Activated CD8-positive, alpha-beta memory T cell treated with anti-CD3 and anti-CD28 coated beads, Interleukin-2, amount 50 U/mL, for 24 hours (primary cell): ENCODE data around the gene NR3C1.

Source experiments
- DNase-seq: peaks from one replicate; pipeline ENCODE4 v3.0.0-alpha.2; 2020; ENCODE audit errors: extremely low read depth

NR3C1 gene

DNA sequence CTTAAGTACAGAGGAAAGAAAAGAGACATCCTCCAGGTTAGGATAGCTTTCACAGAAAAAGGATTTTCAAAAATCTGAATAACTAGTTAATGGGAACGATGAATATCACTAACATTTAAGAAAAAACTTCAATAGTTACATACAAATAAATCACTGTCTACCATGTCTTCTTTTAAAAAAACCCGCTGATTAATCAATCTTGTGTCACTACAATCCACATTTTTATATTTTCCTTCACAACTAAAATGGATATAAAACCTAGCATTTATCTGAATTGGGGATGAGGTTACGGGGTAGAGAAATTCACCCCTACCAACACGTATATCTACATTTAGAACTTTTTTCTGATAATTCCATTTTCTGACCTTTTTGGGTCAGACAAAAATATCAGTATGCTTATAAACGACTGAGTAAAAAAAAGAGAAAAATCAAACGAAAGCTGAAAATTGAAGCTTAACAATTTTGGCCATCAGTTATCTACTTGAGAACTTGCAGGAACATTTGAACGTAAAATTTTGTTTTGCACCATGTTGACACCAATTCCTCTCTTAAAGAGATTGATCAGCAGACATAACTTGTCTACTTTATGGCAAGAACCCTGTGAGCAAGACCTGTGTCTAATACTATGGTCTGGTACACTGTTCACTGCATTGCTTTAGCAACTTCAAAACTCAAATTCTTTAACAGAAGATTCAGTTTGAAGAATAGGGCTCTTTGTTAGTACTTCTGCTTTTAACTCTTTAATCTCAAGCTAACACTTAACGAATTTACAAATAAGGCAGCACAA is 4.8 kb downstream of the NR3C1 start:
- no peak for DNase-seq

DNA sequence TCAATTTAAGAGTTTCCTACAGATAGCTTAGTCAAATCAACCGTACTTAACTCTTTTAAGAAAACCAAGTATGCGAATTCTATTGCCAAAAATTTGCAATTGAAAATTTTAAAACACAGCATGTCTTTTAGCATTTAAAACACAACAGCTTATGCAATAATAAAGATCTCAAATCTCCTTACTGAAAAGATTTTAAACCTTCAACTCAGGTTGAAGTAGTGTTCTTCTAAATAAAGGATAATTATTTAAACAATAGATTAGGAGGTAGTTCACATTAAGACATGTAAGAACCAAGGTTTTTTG is 5.5 kb downstream of the NR3C1 start:
- no peak for DNase-seq

DNA sequence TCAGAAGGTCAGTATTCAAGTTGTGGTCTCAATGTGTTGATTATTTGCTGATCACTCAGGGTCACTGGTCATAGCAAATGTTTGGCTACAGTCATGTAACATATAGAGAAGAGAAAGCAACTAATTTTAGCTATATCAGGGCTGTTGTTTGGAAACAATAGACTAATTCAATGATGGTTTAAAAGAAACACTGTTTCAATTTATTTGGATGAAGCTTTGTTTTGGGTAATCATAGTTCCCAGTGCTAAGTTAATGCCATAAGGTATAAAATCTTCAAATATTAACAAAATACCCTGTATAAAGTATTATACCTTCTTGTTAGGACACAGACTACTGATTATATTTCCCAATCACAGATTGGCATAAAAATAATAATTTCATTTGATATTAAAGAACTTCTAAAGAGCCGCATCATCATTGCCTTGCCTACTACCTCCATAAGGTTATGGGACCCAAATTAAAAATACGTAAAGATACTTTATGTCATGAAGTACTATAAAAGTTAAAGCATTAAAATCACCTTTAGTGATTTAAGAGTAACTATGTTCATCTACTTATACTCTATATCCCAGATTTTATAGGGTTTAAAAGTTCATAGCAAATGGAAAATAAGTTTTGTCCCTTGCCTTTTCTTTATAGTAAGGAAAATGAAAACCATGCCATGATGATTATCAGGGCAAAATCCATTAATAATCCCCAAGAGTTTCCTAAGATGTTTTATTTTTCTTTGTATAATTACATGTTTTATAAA is 6.0 kb downstream of the NR3C1 start:
- DNase-seq = no peak

DNA sequence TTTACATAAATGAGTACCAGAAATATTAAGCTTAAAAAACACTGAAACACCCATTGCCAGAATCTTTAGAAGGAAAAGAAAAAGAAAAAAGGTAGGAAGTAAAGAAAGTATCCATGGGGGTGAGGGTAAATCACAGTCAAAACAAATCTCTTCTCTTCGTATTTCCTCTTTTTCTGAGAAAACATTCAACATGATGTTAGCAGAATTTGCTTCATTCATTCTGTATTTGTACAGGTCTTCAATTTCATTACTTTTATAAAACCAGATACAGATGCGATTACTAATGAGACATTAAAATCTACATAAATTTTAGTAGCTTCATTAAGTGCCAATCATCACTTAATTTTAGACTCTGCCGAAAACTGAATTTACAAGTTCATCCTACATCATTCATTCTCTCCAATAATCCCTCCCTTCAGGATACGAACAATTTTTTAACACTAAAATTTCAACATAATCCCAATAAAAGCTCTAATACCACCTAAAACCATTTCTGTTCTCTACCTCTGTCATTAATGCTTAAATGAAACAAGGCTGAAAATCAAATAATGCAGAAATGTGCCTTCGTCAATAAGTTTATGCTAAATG is 7.0 kb downstream of the NR3C1 start:
- DNase-seq = no peak

DNA sequence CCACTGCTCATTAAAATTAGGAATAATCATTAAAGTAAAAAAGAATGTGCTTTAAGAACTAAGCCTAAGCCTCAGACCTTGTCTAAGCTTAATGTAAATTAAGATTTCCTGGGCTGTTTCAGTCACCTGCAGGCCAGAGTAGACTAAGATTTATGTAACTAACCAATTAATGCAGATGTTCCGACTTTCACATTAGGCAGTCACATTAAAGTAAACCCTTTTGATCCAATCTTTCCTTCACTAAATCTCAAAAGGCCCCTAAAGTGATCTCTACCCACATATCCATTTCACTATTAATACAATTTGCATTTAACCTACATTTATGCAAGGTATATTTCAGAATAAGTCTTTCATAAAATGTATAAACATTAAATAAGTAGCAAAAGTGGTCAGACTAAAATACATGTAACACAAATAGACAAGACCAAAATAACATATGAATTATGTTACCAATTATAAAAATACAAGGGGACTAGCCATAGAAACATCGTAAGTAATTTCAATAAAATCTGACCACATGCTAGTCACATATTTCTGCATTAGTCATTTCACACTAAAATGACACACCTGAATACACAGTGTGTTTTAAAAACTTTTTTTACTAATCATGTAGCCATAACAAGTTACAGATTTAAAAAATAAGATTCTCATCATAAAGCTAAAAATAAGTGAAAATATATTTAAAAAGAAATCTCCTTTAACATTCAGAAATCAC is 7.7 kb downstream of the NR3C1 start:
- DNase-seq = no peak

DNA sequence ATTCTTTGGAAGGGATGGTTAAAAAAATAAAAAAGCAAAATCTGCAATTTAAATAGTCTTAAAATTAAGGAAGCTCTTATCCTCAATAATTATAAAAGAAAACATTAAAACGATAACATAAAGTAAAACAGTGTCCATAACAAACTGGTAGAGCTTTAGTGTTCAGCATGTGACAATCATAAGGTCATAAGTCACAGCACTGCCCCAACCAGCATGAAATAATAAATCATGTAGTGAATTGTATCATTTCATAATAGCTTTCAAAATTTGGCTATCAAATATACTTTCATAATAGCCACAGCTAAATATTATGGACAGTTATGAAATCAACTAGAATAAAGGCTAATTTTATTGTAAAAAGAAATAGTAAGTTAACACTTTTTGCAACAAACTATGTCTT is 10.0 kb downstream of the NR3C1 start:
- DNase-seq = no peak

DNA sequence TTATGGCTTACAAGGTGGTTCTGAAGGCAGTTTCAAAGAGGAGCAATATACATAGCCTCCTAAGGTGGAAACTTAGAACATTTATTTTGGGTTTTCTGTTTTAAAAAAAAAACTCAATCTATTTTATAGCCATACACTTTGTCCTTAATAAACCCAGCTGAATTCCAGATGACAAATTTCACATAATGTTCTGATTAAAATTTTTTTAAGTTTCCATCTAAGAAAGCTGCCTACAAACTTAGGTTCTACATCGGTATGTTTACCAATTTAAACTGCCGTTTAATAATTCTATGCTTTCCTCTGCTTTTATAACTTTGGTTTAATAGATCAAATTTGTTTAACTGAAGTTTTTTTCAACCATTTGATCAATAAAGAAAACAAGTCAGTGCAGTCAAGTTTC is 12.5 kb downstream of the NR3C1 start:
- no peak for DNase-seq

DNA sequence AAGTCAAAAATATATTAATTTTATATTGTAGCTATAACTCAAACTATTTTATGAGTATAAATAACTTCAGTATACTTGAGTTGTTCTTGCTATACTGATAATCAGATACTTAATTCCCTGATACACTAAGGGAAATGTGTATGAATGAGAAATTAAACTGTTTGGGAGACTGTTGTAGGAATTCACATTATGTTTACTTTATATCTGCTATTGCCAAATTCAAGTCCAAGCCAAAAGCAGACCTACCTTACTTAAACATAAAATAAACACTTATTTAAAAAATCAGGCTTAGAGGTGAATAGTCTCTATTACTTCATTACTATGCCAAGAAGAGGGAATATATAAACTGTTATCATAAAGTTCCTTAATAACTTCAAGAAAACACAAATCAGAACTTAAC is 13.2 kb downstream of the NR3C1 start:
- no peak for DNase-seq

DNA sequence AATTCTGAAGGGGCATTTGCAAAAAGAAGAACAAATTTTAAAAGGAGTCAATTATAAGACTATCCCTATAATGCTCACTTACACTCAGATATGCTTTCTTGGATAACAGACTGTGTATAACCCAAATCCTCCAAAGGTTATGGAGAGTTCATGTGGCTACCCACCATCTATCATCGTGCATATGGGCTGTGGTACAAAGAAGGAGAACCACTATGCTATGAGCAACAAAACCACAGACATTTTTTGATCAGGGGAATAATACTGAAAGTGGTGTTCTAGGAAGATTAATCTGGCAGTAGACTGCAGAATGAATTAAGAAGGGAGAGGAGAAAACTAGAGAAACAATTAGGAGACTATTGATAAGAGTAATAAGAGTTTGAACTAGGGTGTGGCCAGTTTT is 16.8 kb downstream of the NR3C1 start:
- DNase-seq = no peak

DNA sequence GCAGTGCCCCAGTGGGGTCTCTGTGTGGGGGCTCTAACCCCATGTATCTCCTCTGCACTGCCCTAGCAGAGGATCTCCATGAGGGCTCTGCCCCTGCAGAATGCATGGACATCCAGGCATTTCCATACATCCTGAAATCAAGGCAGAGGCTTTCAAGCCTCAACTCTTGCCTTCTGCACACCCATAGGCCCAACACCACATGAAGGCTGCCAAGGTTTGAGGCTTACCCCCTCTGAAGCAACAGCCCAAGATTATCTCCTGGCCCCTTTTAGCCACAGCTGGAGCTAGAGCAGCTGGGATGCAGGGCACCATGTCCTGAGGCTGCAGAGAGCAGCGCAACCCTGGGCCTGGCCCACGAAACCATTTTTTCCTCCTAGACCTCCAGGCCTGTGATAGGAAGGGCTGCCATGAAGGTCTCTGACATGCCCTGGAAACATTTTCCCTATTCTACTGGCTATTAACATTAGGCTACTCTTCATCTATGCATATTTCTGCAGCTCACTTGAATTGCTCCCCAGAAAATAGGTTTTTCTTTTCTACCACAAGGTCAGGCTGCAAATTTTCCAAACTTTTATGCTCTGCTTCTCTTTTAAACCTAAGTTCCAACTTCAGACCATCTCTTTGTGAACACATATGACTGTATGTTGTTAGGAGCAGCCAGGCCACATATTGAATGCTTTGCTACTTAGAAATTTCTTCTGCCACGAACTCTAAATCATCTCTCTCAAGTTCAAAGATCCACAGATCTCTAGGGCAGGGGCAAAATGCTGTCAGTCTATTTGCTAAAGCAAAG is 18.4 kb downstream of the NR3C1 start:
- no peak for DNase-seq

DNA sequence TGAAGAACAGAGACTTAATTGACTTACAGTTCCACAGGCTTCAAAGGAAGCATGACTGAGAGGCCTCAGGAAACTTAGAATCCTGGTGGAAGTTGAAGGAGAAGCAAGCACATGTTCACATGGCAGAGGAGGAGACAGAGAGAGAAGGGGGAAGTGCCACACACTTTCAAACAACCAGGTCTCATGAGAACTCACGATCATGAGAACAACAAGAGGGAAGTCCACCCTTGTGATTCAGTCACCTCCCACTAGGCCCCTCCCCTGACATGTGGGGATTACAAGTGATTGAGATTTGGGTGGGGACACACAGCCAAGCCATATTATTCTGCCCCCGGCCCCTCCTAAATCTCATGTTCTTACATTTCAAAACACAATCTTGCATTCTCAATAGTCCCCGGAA is 19.5 kb downstream of the NR3C1 start:
- no peak for DNase-seq

DNA sequence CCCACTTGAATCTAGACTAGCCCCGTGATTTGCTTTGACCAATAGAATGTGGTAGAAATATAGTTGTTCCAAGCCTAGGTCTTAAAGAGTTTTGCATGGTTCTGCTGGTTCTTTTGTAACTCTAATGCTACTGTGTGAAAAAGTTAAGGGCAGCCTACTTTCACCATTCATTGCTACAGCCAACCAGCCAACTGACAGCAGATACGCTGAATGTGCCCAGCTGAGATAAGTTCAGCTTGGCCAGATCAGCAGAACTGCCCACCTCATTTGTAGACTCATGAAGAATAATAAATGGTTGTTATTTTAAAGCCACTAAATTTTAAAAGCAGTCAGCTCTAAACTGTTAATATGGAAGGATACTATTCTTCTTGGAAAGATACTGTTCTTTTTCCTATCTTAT is 23.9 kb downstream of the NR3C1 start:
- no peak for DNase-seq

DNA sequence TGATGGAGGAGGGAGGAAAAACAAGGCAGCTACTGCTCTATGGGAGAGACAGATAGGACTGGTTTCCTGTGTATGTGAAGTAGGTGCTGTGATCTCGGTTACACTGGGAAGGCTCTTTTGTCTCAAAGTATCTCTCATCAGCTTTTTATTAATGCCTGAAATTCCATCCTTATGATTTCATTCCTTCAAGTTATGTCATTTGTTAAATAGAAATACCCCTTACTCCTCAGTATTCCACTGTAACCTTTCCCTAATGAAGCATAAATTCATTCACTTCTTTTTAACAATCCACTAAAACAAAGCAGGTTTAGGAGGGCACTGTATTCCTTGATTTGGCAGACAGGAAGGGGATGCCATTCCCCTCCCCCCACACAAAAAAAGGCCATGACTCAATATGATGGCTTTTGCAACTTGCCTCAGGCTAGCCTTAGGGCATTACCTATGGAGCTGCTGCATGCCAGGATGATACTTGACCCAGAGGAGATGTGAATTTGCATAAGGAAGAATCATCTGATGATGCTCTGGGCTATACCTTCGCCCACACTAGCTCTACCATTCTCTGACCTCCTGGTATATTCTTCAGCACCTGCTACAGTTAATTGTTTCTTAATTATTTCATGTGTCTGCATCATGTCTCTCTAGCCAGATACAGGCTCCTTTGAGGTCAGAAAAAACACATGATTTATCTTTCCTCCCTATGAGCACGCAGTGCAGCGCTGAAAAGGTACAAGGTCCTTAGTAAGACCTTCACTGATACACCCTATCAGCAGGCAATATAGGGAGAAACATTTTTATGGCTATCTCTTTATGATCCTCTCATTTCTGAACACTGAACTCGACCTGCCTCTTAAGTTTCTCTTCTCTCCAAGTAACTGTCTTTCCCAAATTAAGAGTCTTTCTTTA is 26.3 kb downstream of the NR3C1 start:
- no peak for DNase-seq

DNA sequence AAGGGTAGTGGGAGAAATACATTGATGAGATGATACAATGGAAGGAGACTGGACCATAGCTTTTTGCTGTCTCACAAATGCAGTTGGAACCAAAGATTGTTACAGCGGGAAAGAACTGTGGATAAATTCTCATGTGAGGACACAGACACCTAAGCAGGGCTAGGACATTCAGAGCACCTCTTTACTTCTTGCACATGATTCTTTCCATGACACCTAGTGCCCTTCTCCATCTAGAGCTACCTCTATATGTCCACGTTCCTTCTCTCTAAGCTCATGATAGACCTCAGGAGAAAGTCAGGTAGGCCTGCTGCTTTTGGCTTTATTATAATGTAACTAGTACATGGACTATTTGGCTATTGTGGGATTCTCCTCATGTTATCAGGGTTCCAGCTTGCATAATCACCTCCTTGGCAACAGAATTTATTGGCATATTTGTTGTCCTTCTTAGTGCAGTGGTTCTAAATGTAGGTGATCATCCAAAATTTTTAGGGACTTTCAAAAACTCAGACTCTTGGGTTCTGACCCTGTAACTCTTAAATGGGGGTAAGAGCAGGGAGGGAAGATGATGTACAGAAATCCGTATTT is 27.2 kb downstream of the NR3C1 start:
- no peak for DNase-seq

DNA sequence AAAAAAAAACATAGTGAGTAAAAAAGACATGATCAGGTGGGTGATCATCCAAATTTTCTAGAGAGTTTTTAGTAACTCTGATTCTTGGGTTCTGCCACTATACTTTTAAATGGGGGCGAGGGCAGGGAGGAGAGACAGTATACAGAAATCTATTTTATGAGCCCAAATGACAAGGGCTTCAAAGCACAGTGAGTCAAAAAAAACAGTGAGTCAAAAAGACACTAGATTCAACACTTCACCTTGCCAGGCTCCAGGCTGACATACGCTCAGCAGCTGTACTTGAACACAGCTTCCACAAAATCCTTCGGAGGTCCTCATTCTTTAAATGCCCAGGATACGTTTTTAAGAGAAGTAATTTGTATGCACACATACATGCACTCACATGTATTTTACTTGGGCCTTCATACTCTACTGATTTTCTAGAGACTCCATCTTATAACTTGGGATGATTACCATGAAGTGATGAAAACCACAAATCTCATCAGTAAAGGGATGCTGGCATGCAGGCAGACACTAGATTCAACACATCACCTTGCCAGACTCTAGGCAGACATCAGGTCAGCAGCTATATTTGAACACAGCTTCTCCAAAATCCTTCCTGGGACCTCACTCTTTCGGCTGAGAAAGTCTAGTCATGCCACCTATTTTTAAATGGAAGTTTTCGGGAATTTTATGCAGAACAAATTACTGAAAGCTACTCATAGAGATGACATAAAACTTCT is 28.8 kb downstream of the NR3C1 start:
- no peak for DNase-seq

DNA sequence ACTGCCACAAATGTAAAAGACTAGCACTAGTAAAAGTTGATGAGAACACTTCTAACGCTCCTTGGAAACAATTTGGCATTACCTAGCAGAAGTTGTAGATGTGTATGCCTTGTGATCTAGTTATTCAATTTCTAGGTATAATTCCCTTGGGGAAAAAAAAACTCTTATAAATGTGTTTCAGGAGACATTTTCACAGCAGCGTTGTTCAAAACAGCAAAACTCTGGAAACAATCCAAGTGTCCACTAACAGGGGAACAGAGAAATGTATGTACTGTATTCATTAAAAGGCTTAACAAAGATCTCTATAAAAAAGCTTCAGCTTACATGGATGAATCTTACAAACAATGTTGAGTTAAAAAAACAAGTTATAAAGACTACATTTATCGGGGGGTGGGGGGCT is 30.4 kb downstream of the NR3C1 start:
- DNase-seq = no peak

DNA sequence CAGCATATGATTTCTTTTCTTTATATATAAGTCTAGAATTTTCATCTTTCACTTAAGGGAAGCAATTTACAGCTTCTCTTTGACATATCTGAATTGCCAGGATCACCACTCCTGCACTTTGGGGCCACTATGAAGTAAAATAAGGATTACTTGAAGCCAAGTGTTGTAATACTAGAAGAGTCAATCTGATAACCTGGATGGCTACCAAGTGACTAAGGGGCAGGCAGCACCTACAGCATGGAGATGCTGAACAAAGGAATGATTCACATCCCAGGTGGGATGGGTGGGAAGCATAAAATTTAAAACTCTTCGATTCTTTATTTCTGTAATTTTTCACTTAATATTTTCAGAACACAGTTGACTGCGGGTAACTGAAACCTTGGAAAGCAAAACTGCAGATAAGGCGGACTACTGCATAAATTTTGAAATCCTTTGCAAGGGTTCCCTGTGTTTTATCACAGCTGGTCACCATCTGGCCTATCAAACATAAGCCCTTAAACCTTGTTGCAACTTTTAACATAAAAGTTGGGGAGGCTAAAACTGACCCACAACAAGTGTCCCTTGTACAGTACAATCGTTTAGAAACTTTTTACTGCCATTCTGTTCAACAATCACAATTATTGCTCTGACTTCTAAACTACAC is 31.2 kb downstream of the NR3C1 start:
- DNase-seq = no peak

DNA sequence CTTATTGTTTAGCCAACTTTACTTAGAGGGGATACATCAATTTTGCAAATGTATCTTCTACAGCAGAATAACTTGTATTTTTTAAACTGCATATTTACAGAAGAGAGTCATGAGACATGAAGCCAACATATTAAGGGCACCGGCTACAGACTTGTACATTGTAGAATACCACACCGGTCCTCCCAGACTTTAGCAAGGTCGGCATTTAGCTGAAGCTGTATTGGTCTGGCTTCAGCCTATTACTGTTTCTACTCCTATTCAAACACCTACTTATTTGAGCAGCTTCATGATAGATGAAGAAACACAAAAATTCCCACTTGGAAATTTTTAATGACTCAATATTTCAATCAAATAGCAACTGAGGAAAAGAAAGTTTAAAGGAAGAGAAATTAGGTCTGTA is 33.0 kb downstream of the NR3C1 start:
- no peak for DNase-seq

DNA sequence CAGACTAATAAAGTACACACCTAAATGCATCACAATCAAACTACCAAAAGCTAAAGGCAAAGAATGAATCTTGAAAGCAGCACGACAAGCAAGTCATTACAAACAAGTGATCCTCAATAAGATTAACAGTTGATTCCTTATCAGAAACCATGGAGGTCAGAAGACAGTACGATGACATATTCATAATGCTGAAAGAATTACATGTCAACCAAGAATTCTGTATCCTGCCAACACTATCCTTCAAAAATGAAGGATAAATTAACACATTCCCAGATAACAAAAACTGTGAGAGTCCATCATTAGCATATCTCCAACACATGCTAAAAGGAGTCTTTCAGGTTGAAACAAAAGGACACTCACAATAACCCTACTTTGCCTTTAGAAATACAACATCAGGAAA is 39.4 kb downstream of the NR3C1 start:
- no peak for DNase-seq
